A549 (cell line): ENCODE data around the gene WNT11. TPM values are rescaled to one million over a fixed set of nuclear protein-coding genes. Genes with fewer than 3 reads are reported as not detected.

ENCODE experiments used
- ATAC-seq, 2 experiments: fragments of 200-7000 bp in 1 of 2; fragments of >200 bp in 1 of 2; cut with Nextera tagmentation in 1 of 2; cut with Tn5 transposase in 1 of 2; 3 replicates each; pipeline versions ENCODE4 v1.8.0 to v1.9.1; 2018 to 2020; ENCODE audit warnings: mild to moderate bottlenecking in 1 of 2, moderate library complexity in 1 of 2
- CTCF ChIA-PET: fragments of 300-600 bp; sonication (Branson Sonifier 250); formaldehyde crosslinking; extraction: SDS; loops from one replicate; lab custom pipeline; 2021; ENCODE audit warnings: antibody characterized with exemption, inconsistent platforms; lab: Yijun Ruan, JAX
- POLR2A ChIA-PET: fragments of 350-600 bp; formaldehyde crosslinking; extraction: SDS; loops from one replicate; lab custom pipeline; 2021; ENCODE audit warnings: antibody characterized with exemption, inconsistent platforms; lab: Yijun Ruan, JAX
- DNase-seq, 2 experiments: peaks; one replicate each; pipeline versions ENCODE4 v3.0.0 to v3.0.0-alpha.2; 2011 to 2016; ENCODE audit warnings: low read depth in 1 of 2, low spot score in 1 of 2
- FAIRE-seq: peaks from 2 replicates; lab custom pipeline; 2011; peaks lifted over from hg19 to GRCh38; lab: Jason Lieb, UNC
- H3K27ac ChIP-seq, 2 experiments: fragments of >200 bp; sonication (Bioruptor Twin); formaldehyde crosslinking; 3 replicates each; pipeline ENCODE4 v1.5.1; 2016 to 2017
- H3K4me1 ChIP-seq: fragments of >200 bp; sonication (Bioruptor Twin); formaldehyde crosslinking; 3 replicates; pipeline ENCODE4 v1.6.1; 2016
- H3K4me2 ChIP-seq: fragments of >200 bp; sonication (Bioruptor Twin); formaldehyde crosslinking; 3 replicates; pipeline ENCODE4 v1.6.1; 2016
- H3K4me3 ChIP-seq: fragments of >200 bp; sonication (Bioruptor Twin); formaldehyde crosslinking; 3 replicates; pipeline ENCODE4 v1.5.1; 2016
- H3K9me3 ChIP-seq: fragments of >200 bp; sonication (Bioruptor Twin); formaldehyde crosslinking; 3 replicates; pipeline ENCODE4 v1.6.1; 2016
- CEBPB ChIP-seq, 2 experiments: fragments of >200 bp in 1 of 2; sonication (Bioruptor Twin) in 1 of 2; formaldehyde crosslinking in 1 of 2; IDR thresholded peaks; 2 replicates each; pipeline ENCODE4 v1.6.1; 2012 to 2016
- EHMT2 ChIP-seq: fragments of 200-600 bp; sonication (generic); IDR thresholded peaks from 2 replicates; pipeline ENCODE4 v1.6.1; 2016; ENCODE audit warnings: antibody characterized with exemption, low read depth, mild to moderate bottlenecking, moderate library complexity
- KDM1A ChIP-seq: fragments of 200-600 bp; sonication (generic); IDR thresholded peaks from 2 replicates; pipeline ENCODE4 v1.6.1; 2016; ENCODE audit warnings: low read depth, mild to moderate bottlenecking
- KDM5A ChIP-seq: fragments of 200-600 bp; sonication (generic); IDR thresholded peaks from 2 replicates; pipeline ENCODE4 v1.6.1; 2016; ENCODE audit warnings: antibody characterized with exemption, mild to moderate bottlenecking
- MAZ ChIP-seq: fragments of 150-350 bp; IDR thresholded peaks from 2 replicates; pipeline ENCODE4 v1.6.1; 2014; ENCODE audit warnings: antibody characterized with exemption, low read depth, low read length, borderline replicate concordance
- NPAS2 ChIP-seq: fragments of 250-450 bp; sonication (Bioruptor Pico); IDR thresholded peaks from 2 replicates; pipeline ENCODE4 v1.8.0; 2022; ENCODE audit warnings: mild to moderate bottlenecking, moderate library complexity, borderline replicate concordance
- RFX5 ChIP-seq: fragments of 450-650 bp; IDR thresholded peaks from 2 replicates; pipeline ENCODE4 v1.7.1; 2014; ENCODE audit warnings: antibody characterized with exemption, mild to moderate bottlenecking, moderate library complexity
- SMC3 ChIP-seq: fragments of >200 bp; sonication (Bioruptor Twin); formaldehyde crosslinking; IDR thresholded peaks from 3 replicates; pipeline ENCODE4 v1.6.1; 2018; ENCODE audit warnings: inconsistent platforms
- TFCP2L1 ChIP-seq: fragments of 250-450 bp; sonication (Bioruptor Pico); IDR thresholded peaks from 2 replicates; pipeline ENCODE4 v1.5.0; 2021; ENCODE audit warnings: mild to moderate bottlenecking
- ZFP36 ChIP-seq: fragments of 450-650 bp; IDR thresholded peaks from 2 replicates; pipeline ENCODE4 v1.6.1; 2014; ENCODE audit warnings: borderline replicate concordance; ENCODE audit not compliant: partially characterized antibody
- ZNF302 ChIP-seq: fragments of 250-450 bp; sonication (Bioruptor Pico); IDR thresholded peaks from 2 replicates; pipeline ENCODE4 v1.9.0; 2021; ENCODE audit warnings: inconsistent platforms, mild to moderate bottlenecking, moderate library complexity
- WGBS: methylation state at CpG from one replicate; pipeline ENCODE4 v1.1.6; 2017; ENCODE audit errors: missing lambda C conversion rate; 5-methylcytosine and 5-hydroxymethylcytosine counted together
- polyA plus RNA-seq, 4 experiments: library from polyadenylated mRNA; depleted of rRNA in 3 of 4; stranded (reverse); fragments of >200 nt; fragmentation: RNase III in 1 of 4; extraction: RNeasy Plus Mini Kit Qiagen cat#74134 plus additional on column Dnase treatment in 1 of 4; gene quantifications; 2 replicates in 3 of 4; 3 replicates in 1 of 4; pipeline ENCODE4 v1.2.3, GENCODE V29; 2011 to 2017
- TF ChIP-seq, protein P1 (sequence below): fragments of 250-450 bp; sonication (Bioruptor Pico); IDR thresholded peaks from 2 replicates; pipeline ENCODE4 v1.5.0; 2020; ENCODE audit warnings: low read depth, mild to moderate bottlenecking, moderate library complexity
- TF ChIP-seq, protein P2 (sequence below): IDR thresholded peaks from 2 replicates; pipeline ENCODE4 v1.6.1; 2012
- TF ChIP-seq, protein P3 (sequence below): fragments of 450-650 bp; IDR thresholded peaks from 2 replicates; pipeline ENCODE4 v1.6.1; 2014; ENCODE audit warnings: antibody characterized with exemption
- TF ChIP-seq, protein P4 (sequence below): fragments of >200 bp; sonication (Bioruptor Twin); formaldehyde crosslinking; IDR thresholded peaks from 3 replicates; pipeline ENCODE4 v1.5.1; 2016
- TF ChIP-seq, protein P5 (sequence below): fragments of >200 bp; sonication (Bioruptor Twin); formaldehyde crosslinking; IDR thresholded peaks from 3 replicates; pipeline ENCODE4 v1.6.1; 2016
- TF ChIP-seq, protein P6 (sequence below): IDR thresholded peaks from 2 replicates; pipeline ENCODE4 v1.6.1; 2012; ENCODE audit warnings: low read depth, borderline replicate concordance
- TF ChIP-seq, protein P7 (sequence below): IDR thresholded peaks from 2 replicates; pipeline ENCODE4 v1.6.1; 2012

The WNT11 gene
- polyA plus RNA-seq, 2 of the 4 experiments (the other 2 are of a cell fraction), result 0.36 to 0.57 TPM

DNA sequence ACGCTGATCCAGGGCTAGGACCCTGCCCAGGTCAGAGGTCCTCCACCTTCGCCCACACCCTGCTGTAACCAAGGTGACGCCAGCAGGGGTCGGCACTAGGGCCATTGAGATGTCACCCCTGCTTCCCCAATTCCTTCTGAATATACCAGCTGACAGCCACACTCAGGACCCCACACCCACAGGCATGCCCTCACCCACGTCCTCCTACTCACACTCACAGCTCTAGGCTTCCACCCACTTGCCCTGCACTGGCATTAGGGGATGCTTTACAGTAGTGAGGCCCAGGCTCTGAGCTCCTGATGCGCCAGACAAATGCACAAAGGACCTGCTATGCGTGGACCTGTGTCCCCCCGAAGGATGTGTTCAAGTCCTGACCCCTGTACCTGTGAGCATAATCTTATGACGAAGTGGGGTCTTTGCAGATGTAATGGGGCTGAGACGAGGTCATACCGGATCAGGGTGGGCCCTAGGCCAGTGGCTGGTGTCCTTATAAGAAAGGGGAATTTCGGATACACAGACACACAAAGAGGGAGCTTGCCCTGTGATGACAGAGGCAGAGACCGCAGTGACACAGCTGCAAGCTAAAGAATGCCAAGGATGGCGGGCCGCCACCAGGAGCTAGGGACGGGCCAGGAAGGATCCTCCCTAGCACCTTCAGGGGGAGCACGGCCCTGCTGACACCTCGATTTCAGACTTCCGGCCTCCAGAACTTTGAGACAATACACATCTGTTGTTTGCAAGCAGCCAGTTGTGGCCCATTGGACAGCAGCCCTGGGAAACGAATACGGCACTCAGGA, 11.2 kb downstream of the WNT11 start:
- Histone ChIP-seq H3K4me2 (no peak overlapping the region), H3K9me3 (no peaks in the 10 kb centered on the region), H3K4me3 (no peak overlapping the region), H3K4me1 (no peaks in the 10 kb centered on the region), H3K27ac (no peak overlapping the region)
- TF ChIP-seq RFX5 (no peak), ZNF302 (CRISPR knock-in tag) (no peak), EHMT2 (no peak), CEBPB (IDR thresholded peaks at IDR 0.05) (no peak), TFCP2L1 (no peak), SMC3 (no peak), MAZ (no peak), KDM1A (no peak), KDM5A (no peak)
- TF ChIP-seq, protein P1, sequence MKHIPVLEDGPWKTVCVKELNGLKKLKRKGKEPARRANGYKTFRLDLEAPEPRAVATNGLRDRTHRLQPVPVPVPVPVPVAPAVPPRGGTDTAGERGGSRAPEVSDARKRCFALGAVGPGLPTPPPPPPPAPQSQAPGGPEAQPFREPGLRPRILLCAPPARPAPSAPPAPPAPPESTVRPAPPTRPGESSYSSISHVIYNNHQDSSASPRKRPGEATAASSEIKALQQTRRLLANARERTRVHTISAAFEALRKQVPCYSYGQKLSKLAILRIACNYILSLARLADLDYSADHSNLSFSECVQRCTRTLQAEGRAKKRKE (CRISPR knock-in tag), result no peak
- TF ChIP-seq, protein P2, sequence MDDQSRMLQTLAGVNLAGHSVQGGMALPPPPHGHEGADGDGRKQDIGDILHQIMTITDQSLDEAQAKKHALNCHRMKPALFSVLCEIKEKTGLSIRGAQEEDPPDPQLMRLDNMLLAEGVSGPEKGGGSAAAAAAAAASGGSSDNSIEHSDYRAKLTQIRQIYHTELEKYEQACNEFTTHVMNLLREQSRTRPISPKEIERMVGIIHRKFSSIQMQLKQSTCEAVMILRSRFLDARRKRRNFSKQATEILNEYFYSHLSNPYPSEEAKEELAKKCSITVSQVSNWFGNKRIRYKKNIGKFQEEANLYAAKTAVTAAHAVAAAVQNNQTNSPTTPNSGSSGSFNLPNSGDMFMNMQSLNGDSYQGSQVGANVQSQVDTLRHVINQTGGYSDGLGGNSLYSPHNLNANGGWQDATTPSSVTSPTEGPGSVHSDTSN, result no peak
- TF ChIP-seq, protein P3, sequence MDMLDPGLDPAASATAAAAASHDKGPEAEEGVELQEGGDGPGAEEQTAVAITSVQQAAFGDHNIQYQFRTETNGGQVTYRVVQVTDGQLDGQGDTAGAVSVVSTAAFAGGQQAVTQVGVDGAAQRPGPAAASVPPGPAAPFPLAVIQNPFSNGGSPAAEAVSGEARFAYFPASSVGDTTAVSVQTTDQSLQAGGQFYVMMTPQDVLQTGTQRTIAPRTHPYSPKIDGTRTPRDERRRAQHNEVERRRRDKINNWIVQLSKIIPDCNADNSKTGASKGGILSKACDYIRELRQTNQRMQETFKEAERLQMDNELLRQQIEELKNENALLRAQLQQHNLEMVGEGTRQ, result no peak
- TF ChIP-seq, protein P4, sequence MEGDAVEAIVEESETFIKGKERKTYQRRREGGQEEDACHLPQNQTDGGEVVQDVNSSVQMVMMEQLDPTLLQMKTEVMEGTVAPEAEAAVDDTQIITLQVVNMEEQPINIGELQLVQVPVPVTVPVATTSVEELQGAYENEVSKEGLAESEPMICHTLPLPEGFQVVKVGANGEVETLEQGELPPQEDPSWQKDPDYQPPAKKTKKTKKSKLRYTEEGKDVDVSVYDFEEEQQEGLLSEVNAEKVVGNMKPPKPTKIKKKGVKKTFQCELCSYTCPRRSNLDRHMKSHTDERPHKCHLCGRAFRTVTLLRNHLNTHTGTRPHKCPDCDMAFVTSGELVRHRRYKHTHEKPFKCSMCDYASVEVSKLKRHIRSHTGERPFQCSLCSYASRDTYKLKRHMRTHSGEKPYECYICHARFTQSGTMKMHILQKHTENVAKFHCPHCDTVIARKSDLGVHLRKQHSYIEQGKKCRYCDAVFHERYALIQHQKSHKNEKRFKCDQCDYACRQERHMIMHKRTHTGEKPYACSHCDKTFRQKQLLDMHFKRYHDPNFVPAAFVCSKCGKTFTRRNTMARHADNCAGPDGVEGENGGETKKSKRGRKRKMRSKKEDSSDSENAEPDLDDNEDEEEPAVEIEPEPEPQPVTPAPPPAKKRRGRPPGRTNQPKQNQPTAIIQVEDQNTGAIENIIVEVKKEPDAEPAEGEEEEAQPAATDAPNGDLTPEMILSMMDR, result no peak
- ChIA-PET POLR2A (no interaction called here), CTCF (interaction anchor here (0.9 to 12.0 kb wide), 5 partner anchors 11 to 124 kb away, joined by 3 to 114 read pairs (median 4); partner anchors contain the start of gene WNT11)
- no peak for FAIRE-seq
- DNase-seq, result no peak
- 73% methylated on average over 20 of the region's 21 CpGs for WGBS
- no peak for ATAC-seq

DNA sequence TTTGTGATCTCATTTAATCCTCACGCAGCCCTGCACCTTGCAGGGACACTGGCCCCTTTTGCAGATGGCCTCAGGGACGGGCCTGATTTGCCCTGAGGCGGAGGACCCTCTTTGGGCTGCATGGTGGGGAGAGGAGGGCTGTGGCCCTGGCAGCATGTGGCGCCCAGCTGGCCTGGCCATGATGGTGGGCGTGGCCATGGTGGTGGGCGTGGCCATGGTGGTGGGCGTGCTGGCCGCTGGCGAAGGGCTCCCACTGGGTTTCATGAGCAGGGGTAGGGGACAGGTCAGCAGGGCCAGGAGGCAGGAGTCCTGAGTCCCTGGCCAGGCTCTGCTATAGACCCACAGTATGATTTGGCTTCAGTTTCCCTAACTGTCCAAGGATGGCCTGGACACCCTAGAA, 13.1 kb downstream of the WNT11 start:
- DNase-seq (no peak), ATAC-seq (peak in 1 of 2 experiments; percentile 23; a peak in 1 of 6 replicates), FAIRE-seq (no peak)
- 74% methylated on average over 3 of the region's 9 CpGs for WGBS
- ChIA-PET CTCF (interaction anchor here (1.1 to 12.0 kb wide), 3 partner anchors 12 to 86 kb away, joined by 3 to 114 read pairs (median 3); no protein-coding TSS in a partner anchor), POLR2A (no interaction called here)
- no peak overlapping the region for H3K27ac ChIP-seq
- no peaks in the 10 kb centered on the region for H3K9me3 ChIP-seq
- no peak overlapping the region for H3K4me3 ChIP-seq
- H3K4me1 ChIP-seq, result no peaks in the 10 kb centered on the region
- no peak overlapping the region for H3K4me2 ChIP-seq
- TF ChIP-seq, protein P5, sequence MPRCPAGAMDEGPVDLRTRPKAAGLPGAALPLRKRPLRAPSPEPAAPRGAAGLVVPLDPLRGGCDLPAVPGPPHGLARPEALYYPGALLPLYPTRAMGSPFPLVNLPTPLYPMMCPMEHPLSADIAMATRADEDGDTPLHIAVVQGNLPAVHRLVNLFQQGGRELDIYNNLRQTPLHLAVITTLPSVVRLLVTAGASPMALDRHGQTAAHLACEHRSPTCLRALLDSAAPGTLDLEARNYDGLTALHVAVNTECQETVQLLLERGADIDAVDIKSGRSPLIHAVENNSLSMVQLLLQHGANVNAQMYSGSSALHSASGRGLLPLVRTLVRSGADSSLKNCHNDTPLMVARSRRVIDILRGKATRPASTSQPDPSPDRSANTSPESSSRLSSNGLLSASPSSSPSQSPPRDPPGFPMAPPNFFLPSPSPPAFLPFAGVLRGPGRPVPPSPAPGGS, result no peak
- no peak for TF ChIP-seq NPAS2 (CRISPR knock-in tag)
- TF ChIP-seq, protein P6, sequence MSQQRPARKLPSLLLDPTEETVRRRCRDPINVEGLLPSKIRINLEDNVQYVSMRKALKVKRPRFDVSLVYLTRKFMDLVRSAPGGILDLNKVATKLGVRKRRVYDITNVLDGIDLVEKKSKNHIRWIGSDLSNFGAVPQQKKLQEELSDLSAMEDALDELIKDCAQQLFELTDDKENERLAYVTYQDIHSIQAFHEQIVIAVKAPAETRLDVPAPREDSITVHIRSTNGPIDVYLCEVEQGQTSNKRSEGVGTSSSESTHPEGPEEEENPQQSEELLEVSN, result no peak
- TF ChIP-seq, protein P7, sequence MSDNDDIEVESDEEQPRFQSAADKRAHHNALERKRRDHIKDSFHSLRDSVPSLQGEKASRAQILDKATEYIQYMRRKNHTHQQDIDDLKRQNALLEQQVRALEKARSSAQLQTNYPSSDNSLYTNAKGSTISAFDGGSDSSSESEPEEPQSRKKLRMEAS, result no peak
- no peak for TF ChIP-seq ZFP36
